MCF 10A (cell line): ENCODE measurements around the gene RPS4Y1. TPM values are rescaled to one million over a fixed set of nuclear protein-coding genes. Genes with fewer than 3 reads are reported as not detected.

ENCODE experiments used
- BruUV-seq: library from RNA; stranded (reverse); fragments of 400-500 nt; replicated peaks from 2 replicates; lab custom pipeline; 2021; lab: Mats Ljungman, UMichigan
- CTCF ChIA-PET: fragments of 300-600 bp; sonication (Branson Sonifier 250); formaldehyde crosslinking; extraction: SDS; loops from one replicate; lab custom pipeline; 2021; ENCODE audit warnings: antibody characterized with exemption, inconsistent platforms; lab: Yijun Ruan, JAX
- POLR2A ChIA-PET: fragments of 300-600, 350-650 bp; sonication (Branson Sonifier 250); formaldehyde crosslinking; extraction: SDS; loops from one replicate; lab custom pipeline; 2020; ENCODE audit warnings: antibody characterized with exemption, inconsistent platforms; lab: Yijun Ruan, JAX
- DNase-seq: peaks from one replicate; pipeline ENCODE4 v3.0.0-alpha.2; 2018; ENCODE audit not compliant: unreplicated experiment
- H3K27ac Mint-ChIP-seq: one replicate; pipeline ENCODE4 v1.8.0; 2022; ENCODE audit warnings: mild to moderate bottlenecking, low read depth, mixed read lengths; ENCODE audit not compliant: unreplicated experiment
- H3K27me3 Mint-ChIP-seq: one replicate; pipeline ENCODE4 v1.8.0; 2022; ENCODE audit warnings: mixed read lengths; ENCODE audit not compliant: insufficient read depth, unreplicated experiment
- H3K36me3 Mint-ChIP-seq: one replicate; pipeline ENCODE4 v1.8.0; 2022; ENCODE audit warnings: mild to moderate bottlenecking, moderate library complexity, mixed read lengths; ENCODE audit not compliant: insufficient read depth, unreplicated experiment
- H3K4me1 Mint-ChIP-seq: one replicate; pipeline ENCODE4 v1.8.0; 2022; ENCODE audit warnings: mixed read lengths; ENCODE audit not compliant: insufficient read depth, unreplicated experiment
- H3K4me3 Mint-ChIP-seq: one replicate; pipeline ENCODE4 v1.8.0; 2022; ENCODE audit warnings: mild to moderate bottlenecking, moderate library complexity, mixed read lengths; ENCODE audit not compliant: unreplicated experiment
- H3K9me3 Mint-ChIP-seq: one replicate; pipeline ENCODE4 v1.8.0; 2022; ENCODE audit warnings: mixed read lengths; ENCODE audit not compliant: unreplicated experiment
- intact Hi-C: fragments of 100-400 bp; cut with micrococcal nuclease; formaldehyde crosslinking; loops from 2 replicates; pipeline ENCODE4 v1.14.1; 2022
- total RNA-seq: library from RNA; stranded (reverse); gene quantifications from 2 replicates; pipeline ENCODE4 v1.2.3, GENCODE V29; 2022
- TF ChIP-seq, protein P1 (sequence below): fragments of 200-600 bp; IDR thresholded peaks from one replicate; pipeline ENCODE4 v1.8.0; 2022; ENCODE audit warnings: antibody characterized with exemption, mild to moderate bottlenecking; ENCODE audit not compliant: unreplicated experiment

Gene RPS4Y1
- total RNA-seq, 1 experiment from 2014 or later, result not detected

DNA sequence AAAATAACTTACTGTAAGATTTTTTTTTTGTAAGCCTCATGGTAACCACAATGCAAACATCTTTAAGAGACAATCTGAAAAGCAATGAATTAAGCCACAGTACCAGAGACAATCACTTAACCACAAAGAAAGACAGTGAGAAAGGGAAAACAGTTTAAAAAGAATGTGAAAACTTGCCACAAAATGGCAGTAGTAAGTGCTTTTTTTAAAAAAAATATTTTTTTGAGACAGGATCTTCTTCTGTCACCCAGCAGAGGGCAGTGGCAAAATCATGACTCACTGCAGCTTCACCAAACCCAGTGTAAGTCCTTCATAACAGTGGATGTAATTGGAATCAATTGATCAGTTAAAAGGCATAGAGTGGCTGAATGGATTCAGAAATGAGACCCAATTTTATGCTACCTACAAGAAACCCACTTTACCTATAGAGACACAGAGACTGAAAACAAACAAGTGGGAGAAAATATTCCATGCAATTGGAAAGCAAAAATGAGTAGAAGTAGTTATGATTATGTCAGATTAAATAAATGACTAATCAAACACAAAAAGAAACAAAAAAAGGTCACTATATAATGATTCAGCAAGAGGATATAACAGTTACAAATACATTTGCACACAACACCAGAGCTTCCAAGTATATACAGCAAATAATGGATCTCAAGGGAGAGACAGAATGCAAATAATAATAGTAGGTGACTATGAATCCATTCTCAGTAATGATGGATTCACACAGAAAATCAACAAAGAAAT is 71.8 kb downstream of the RPS4Y1 start:
- Mint-ChIP-seq H3K4me1 (no peaks in the 10 kb centered on the region), H3K27ac (no peak overlapping the region), H3K27me3 (no peaks in the 10 kb centered on the region), H3K9me3 (no peaks in the 10 kb centered on the region), H3K4me3 (no peak overlapping the region), H3K36me3 (no peaks in the 10 kb centered on the region)
- no TSS peak for BruUV-seq
- no peak for DNase-seq
- intact Hi-C loops, result no loop called here
- ChIA-PET POLR2A (no interaction called here), CTCF (no interaction called here)
- TF ChIP-seq, protein P1, sequence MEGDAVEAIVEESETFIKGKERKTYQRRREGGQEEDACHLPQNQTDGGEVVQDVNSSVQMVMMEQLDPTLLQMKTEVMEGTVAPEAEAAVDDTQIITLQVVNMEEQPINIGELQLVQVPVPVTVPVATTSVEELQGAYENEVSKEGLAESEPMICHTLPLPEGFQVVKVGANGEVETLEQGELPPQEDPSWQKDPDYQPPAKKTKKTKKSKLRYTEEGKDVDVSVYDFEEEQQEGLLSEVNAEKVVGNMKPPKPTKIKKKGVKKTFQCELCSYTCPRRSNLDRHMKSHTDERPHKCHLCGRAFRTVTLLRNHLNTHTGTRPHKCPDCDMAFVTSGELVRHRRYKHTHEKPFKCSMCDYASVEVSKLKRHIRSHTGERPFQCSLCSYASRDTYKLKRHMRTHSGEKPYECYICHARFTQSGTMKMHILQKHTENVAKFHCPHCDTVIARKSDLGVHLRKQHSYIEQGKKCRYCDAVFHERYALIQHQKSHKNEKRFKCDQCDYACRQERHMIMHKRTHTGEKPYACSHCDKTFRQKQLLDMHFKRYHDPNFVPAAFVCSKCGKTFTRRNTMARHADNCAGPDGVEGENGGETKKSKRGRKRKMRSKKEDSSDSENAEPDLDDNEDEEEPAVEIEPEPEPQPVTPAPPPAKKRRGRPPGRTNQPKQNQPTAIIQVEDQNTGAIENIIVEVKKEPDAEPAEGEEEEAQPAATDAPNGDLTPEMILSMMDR, result no peak

Other genes with a start within 250 kb of the RPS4Y1 start
- gene SRY, start 53.9 kb upstream of the RPS4Y1 start, total RNA-seq, result not detected in 2 replicates
- gene ZFY, start 93.8 kb downstream of the RPS4Y1 start, total RNA-seq, result not detected in 2 replicates